ENCODE results near the gene PIK3R1. TPM values are rescaled to one million over a fixed set of nuclear protein-coding genes. Genes with fewer than 3 reads are reported as not detected.

The PIK3R1 gene
- total RNA-seq, 4 donors from 2014 or later = 244 to 563 (median 329) TPM

DNA sequence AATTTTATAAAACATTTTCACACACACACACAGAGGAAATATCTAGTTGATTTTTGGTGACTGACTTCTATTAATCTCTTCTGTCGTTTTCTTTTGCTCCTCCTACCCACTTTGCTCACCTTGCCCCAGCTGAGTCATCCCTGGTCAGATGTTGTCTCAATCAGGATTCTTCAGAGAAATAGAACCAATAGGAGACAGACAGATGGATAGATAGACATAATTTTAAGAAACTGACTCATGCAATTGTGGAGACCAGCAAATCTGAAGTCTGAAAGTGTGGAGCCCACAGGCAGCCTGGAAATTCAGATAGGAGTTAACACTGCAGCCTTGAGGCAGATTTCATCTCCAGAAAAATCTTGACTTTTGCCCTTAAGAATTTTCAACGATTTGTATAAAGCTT, 37.0 kb upstream of the PIK3R1 start:
- no peaks in the 10 kb centered on the region for H3K36me3 ChIP-seq
- TF ChIP-seq, protein P1, sequence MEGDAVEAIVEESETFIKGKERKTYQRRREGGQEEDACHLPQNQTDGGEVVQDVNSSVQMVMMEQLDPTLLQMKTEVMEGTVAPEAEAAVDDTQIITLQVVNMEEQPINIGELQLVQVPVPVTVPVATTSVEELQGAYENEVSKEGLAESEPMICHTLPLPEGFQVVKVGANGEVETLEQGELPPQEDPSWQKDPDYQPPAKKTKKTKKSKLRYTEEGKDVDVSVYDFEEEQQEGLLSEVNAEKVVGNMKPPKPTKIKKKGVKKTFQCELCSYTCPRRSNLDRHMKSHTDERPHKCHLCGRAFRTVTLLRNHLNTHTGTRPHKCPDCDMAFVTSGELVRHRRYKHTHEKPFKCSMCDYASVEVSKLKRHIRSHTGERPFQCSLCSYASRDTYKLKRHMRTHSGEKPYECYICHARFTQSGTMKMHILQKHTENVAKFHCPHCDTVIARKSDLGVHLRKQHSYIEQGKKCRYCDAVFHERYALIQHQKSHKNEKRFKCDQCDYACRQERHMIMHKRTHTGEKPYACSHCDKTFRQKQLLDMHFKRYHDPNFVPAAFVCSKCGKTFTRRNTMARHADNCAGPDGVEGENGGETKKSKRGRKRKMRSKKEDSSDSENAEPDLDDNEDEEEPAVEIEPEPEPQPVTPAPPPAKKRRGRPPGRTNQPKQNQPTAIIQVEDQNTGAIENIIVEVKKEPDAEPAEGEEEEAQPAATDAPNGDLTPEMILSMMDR (IDR thresholded peaks at IDR 0.05) = no peak
- TF ChIP-seq EP300 (IDR thresholded peaks at IDR 0.05) (no peak), POLR2A (IDR thresholded peaks at IDR 0.05; ENCODE audit: low read depth) (no peak), POLR2AphosphoS5 (IDR thresholded peaks at IDR 0.05) (no peak)
- 71% methylated on average over 2 of the region's 2 CpGs for WGBS

DNA sequence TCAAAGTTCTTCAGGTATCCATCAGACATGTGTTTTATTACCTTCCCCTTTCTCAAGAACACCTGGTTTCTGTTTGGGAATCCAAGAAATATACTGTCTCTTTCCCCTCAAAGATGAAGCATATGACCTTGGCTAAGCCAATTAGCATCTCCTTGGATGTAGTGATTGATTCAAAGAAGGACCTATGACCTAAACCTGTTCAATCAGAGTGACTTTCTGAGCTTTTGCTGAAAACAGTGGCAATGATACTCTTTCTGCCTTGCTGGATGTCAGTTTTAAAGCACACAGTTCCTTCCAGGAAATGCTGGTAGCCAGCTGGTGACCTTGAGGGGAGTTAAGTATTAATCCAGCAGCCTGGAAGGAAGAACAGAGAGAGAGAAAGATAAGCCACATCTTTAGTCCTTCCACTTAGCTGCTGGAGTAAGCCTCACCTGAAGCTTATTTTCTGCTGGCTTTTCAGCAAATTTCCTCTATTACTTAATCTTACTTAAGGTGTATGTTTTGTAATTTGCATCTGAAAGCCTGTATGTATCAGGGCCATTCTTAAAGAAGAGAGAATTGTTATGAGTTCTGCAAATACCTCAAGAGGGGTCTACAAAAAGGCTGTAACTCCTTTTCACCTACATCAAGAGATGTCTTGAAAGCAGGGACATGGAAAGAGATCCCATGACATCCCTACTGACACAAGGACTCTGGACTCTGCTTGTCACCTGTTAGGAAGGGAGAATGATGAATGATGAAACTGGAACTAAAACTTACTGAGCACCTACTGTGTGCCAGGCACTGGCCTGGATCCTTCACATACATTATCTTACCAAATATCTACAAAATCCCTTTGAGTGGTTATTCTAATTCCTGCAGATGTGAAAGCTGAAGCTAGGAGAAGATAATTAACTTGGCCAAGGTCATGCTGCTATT, 35.2 kb upstream of the PIK3R1 start:
- H3K4me3 ChIP-seq = no peak overlapping the region
- H3K36me3 ChIP-seq = no peaks in the 10 kb centered on the region
- H3K27me3 ChIP-seq = no peaks in the 10 kb centered on the region
- DNase-seq (ENCODE audit: extremely low spot score) = peak; percentile 19
- no peaks in the 10 kb centered on the region for H3K9me3 ChIP-seq
- no peaks in the 10 kb centered on the region for H3K4me1 ChIP-seq
- TF ChIP-seq EP300 (IDR thresholded peaks at IDR 0.05) (no peak), POLR2A (IDR thresholded peaks at IDR 0.05; ENCODE audit: low read depth) (no peak), POLR2AphosphoS5 (IDR thresholded peaks at IDR 0.05) (no peak)
- TF ChIP-seq, protein P1 (IDR thresholded peaks at IDR 0.05) = no peak
- H3K27ac ChIP-seq (replicated peaks in 1 of 4) = no peak overlapping the region
- intact Hi-C loops (cut with DNase I) = no loop called here

More for the DNA sequence above, 37.0 kb upstream of the PIK3R1 start:
- H3K27ac ChIP-seq (replicated peaks in 1 of 4) = no peak overlapping the region
- no peaks in the 10 kb centered on the region for H3K27me3 ChIP-seq
- H3K4me3 ChIP-seq = no peak overlapping the region
- intact Hi-C loops (cut with DNase I) = loop anchor here (10.0 kb wide), 1 partner anchor 76 kb away; no protein-coding TSS in a partner anchor
- no peaks in the 10 kb centered on the region for H3K9me3 ChIP-seq
- peak; percentile 31 for DNase-seq (ENCODE audit: extremely low spot score)
- peaks cover 0 to under 1% (median under 1%) of the 10 kb centered on the region in 4 donors for H3K4me1 ChIP-seq

DNA sequence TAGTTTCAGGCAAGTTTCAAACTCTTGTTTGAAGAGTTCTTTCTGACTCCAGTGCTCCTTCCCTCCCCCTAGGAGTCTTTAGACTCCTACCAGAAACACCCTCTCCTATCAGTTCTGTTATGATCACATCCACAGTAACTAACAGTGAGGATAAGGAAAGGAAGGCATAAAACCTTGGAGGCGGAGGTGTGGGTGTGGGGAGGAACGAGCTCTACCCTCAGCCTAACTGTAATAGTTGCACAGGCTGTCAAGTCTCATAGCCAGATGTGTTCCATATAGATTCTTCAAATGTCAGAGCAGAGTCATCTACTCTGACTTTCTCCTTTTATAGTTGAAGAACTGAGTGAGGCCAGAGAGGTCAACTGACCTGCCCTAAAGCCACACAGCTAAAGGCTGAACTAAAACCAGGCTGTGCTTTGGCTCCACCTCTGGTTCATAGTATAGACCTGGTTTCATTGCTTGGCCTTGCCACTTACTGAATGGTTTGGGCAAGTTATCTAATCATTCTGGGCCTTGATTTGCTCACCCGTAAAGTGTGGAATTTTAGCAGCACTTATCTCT, 34.4 kb upstream of the PIK3R1 start:
- no peaks in the 10 kb centered on the region for H3K36me3 ChIP-seq
- 96% methylated on average over 3 of the region's 3 CpGs for WGBS
- H3K4me1 ChIP-seq = no peaks in the 10 kb centered on the region
- H3K9me3 ChIP-seq = no peaks in the 10 kb centered on the region
- H3K27me3 ChIP-seq = no peaks in the 10 kb centered on the region
- peak; percentile 12 for DNase-seq (ENCODE audit: extremely low spot score)
- no peak overlapping the region for H3K4me3 ChIP-seq
- intact Hi-C loops (cut with DNase I) = no loop called here
- TF ChIP-seq EP300 (IDR thresholded peaks at IDR 0.05) (no peak), POLR2AphosphoS5 (IDR thresholded peaks at IDR 0.05) (no peak), POLR2A (IDR thresholded peaks at IDR 0.05; ENCODE audit: low read depth) (no peak)
- TF ChIP-seq, protein P1 (IDR thresholded peaks at IDR 0.05) = no peak
- H3K27ac ChIP-seq (replicated peaks in 1 of 4) = no peak overlapping the region

DNA sequence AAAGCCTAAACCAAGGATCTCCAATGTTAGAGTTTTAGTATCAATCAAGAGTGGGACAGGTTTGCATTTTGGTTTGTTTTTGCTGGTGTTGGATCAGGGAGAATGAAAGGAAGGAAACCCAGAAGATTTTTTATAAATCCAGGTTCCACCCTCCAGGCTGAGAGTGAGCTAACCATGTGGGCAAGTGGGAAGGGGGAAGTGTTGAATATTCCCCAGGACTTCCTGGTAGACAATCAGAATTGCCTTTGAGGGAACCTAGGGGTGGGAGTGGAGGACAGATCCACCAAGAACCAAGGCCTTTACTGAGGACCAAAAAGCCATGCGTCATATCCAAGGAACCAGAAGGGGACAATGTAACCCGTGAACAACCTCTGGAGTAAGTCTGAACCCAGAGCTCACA, 33.5 kb upstream of the PIK3R1 start:
- Histone ChIP-seq H3K36me3 (no peaks in the 10 kb centered on the region), H3K4me1 (peaks cover 0 to 7% (median 6%) of the 10 kb centered on the region in 4 donors), H3K9me3 (no peaks in the 10 kb centered on the region), H3K27ac (replicated peaks in 1 of 4) (no peak overlapping the region), H3K4me3 (no peak overlapping the region), H3K27me3 (no peaks in the 10 kb centered on the region)
- intact Hi-C loops (cut with DNase I) = no loop called here
- TF ChIP-seq EP300 (IDR thresholded peaks at IDR 0.05) (no peak), POLR2A (IDR thresholded peaks at IDR 0.05; ENCODE audit: low read depth) (no peak), POLR2AphosphoS5 (IDR thresholded peaks at IDR 0.05) (no peak)
- TF ChIP-seq, protein P1 (IDR thresholded peaks at IDR 0.05) = no peak
- 93% methylated on average over 2 of the region's 2 CpGs for WGBS
- DNase-seq (ENCODE audit: extremely low spot score) = peak; percentile 29
